Embryonic facial prominence (tissue), 1 donor: ENCODE data around the gene PEPD.

ENCODE experiments used
- DNase-seq: peaks from one replicate; pipeline ENCODE4 v3.0.0-alpha.2; 2016; ENCODE audit errors: extremely low spot score

Gene PEPD

GRCh38 chr19:33511346-33511745 lies 10.2 kb downstream of the PEPD start:
- no peak for DNase-seq

- no peak for DNase-seq
Measured at GRCh38 chr19:33510462-33511194, 11.0 kb downstream of the PEPD start.

- DNase-seq: no peak
Measured at GRCh38 chr19:33509774-33510173, 11.8 kb downstream of the PEPD start.

- DNase-seq: no peak
Measured at GRCh38 chr19:33508941-33509614, 12.5 kb downstream of the PEPD start.

GRCh38 chr19:33508431-33508830 lies 13.2 kb downstream of the PEPD start:
- DNase-seq: no peak

- DNase-seq: no peak
Measured at GRCh38 chr19:33508009-33508408, 13.6 kb downstream of the PEPD start.

GRCh38 chr19:33507021-33507956 lies 14.3 kb downstream of the PEPD start:
- no peak for DNase-seq

GRCh38 chr19:33506498-33506897 lies 15.1 kb downstream of the PEPD start:
- no peak for DNase-seq

- no peak for DNase-seq
Measured at GRCh38 chr19:33505823-33506222, 15.8 kb downstream of the PEPD start.

GRCh38 chr19:33505148-33505547 lies 16.4 kb downstream of the PEPD start:
- DNase-seq: no peak

- DNase-seq: no peak
Measured at GRCh38 chr19:33504058-33504444, 17.5 kb downstream of the PEPD start.

GRCh38 chr19:33503433-33504057 lies 18.0 kb downstream of the PEPD start:
- no peak for DNase-seq

GRCh38 chr19:33503030-33503429 lies 18.6 kb downstream of the PEPD start:
- DNase-seq: no peak

GRCh38 chr19:33502521-33502920 lies 19.1 kb downstream of the PEPD start:
- DNase-seq: no peak

GRCh38 chr19:33501693-33502356 lies 19.8 kb downstream of the PEPD start:
- no peak for DNase-seq

GRCh38 chr19:33500991-33501390 lies 20.6 kb downstream of the PEPD start:
- DNase-seq: no peak

- DNase-seq: no peak
Measured at GRCh38 chr19:33500586-33500985, 21.0 kb downstream of the PEPD start.

- no peak for DNase-seq
Measured at GRCh38 chr19:33499671-33500506, 21.7 kb downstream of the PEPD start.

GRCh38 chr19:33499248-33499647 lies 22.3 kb downstream of the PEPD start:
- DNase-seq: no peak

- DNase-seq: no peak
Measured at GRCh38 chr19:33498391-33499000, 23.1 kb downstream of the PEPD start.
